Astrocyte (in vitro differentiated cells and primary cell): ENCODE results near the gene UNC45B. TPM values are rescaled to one million over a fixed set of nuclear protein-coding genes. Genes with fewer than 3 reads are reported as not detected.
A peak's percentile ranks its signal among the peaks of the same experiment; 100 is the strongest.

Source experiments
- DNase-seq: peaks from one replicate; pipeline ENCODE4 v3.0.0-alpha.2; 2010; ENCODE audit warnings: low read depth
- FAIRE-seq: peaks from 2 replicates; lab custom pipeline; 2011; peaks lifted over from hg19 to GRCh38; lab: Jason Lieb, UNC
- H2AFZ ChIP-seq: 2 replicates; pipeline ENCODE4 v1.6.0; 2012; ENCODE audit warnings: low read depth, low read length, inconsistent platforms
- H3K27ac ChIP-seq: 2 replicates; pipeline ENCODE4 v1.5.1; 2011; ENCODE audit warnings: low read depth, low read length, inconsistent platforms
- H3K27me3 ChIP-seq: 2 replicates; pipeline ENCODE4 v1.6.0; 2011; ENCODE audit warnings: low read length, inconsistent platforms; ENCODE audit not compliant: insufficient read depth
- H3K36me3 ChIP-seq: 2 replicates; pipeline ENCODE4 v1.5.1; 2011; ENCODE audit warnings: low read length, inconsistent platforms; ENCODE audit not compliant: insufficient read depth
- H3K4me1 ChIP-seq: 2 replicates; pipeline ENCODE4 v1.5.1; 2011; ENCODE audit warnings: low read length, inconsistent platforms; ENCODE audit not compliant: insufficient read depth
- H3K4me2 ChIP-seq: 2 replicates; pipeline ENCODE4 v1.6.0; 2012; ENCODE audit warnings: low read length, inconsistent platforms
- H3K4me3 ChIP-seq: 2 replicates; pipeline ENCODE4 v1.5.1; 2011; ENCODE audit warnings: low read depth, mild to moderate bottlenecking, low read length, inconsistent platforms; ENCODE audit not compliant: insufficient read depth
- H3K79me2 ChIP-seq: 2 replicates; pipeline ENCODE4 v1.6.0; 2012; ENCODE audit warnings: mild to moderate bottlenecking, low read length, inconsistent platforms; ENCODE audit not compliant: insufficient read depth
- H3K9ac ChIP-seq: 2 replicates; pipeline ENCODE4 v1.6.0; 2012; ENCODE audit warnings: mild to moderate bottlenecking, low read length, inconsistent platforms
- H3K9me3 ChIP-seq: 2 replicates; pipeline ENCODE4 v1.5.1; 2012; ENCODE audit warnings: low read depth, mild to moderate bottlenecking, low read length, inconsistent platforms; ENCODE audit not compliant: insufficient read depth
- H4K20me1 ChIP-seq: 2 replicates; pipeline ENCODE4 v1.6.0; 2012; ENCODE audit warnings: low read length, inconsistent platforms; ENCODE audit not compliant: insufficient read depth
- H3K27ac Mint-ChIP-seq: one replicate; pipeline ENCODE4 v1.8.0; 2021; ENCODE audit warnings: mild to moderate bottlenecking, mixed read lengths; ENCODE audit not compliant: unreplicated experiment
- H3K27me3 Mint-ChIP-seq: one replicate; pipeline ENCODE4 v1.8.0; 2021; ENCODE audit warnings: low read depth, mixed read lengths; ENCODE audit not compliant: unreplicated experiment
- H3K36me3 Mint-ChIP-seq: one replicate; pipeline ENCODE4 v1.8.0; 2021; ENCODE audit warnings: low read depth, mixed read lengths; ENCODE audit not compliant: unreplicated experiment
- H3K4me1 Mint-ChIP-seq: one replicate; pipeline ENCODE4 v1.8.0; 2021; ENCODE audit warnings: low read depth, mixed read lengths; ENCODE audit not compliant: unreplicated experiment
- H3K4me3 Mint-ChIP-seq: one replicate; pipeline ENCODE4 v1.8.0; 2021; ENCODE audit warnings: mild to moderate bottlenecking, moderate library complexity, mixed read lengths; ENCODE audit not compliant: unreplicated experiment
- H3K9me3 Mint-ChIP-seq: one replicate; pipeline ENCODE4 v1.8.0; 2021; ENCODE audit warnings: mild to moderate bottlenecking, mixed read lengths; ENCODE audit not compliant: unreplicated experiment
- EZH2 ChIP-seq: IDR thresholded peaks from 2 replicates; pipeline ENCODE4 v1.6.1; 2012; ENCODE audit warnings: mild to moderate bottlenecking, low read length, inconsistent platforms; ENCODE audit not compliant: insufficient read depth
- total RNA-seq: library from RNA; stranded (reverse); gene quantifications from 2 replicates; pipeline ENCODE4 v1.2.1, GENCODE V29; 2021
- TF ChIP-seq, protein P1 (sequence below): IDR thresholded peaks from 2 replicates; pipeline ENCODE4 v1.5.1; 2011; ENCODE audit warnings: low read depth, mild to moderate bottlenecking, inconsistent platforms, low read length, moderate library complexity; ENCODE audit not compliant: insufficient read depth

UNC45B gene
- total RNA-seq, 1 donor from 2014 or later, result 0.05 TPM

- peaks cover 2% of the 10 kb centered on the region for H3K4me1 Mint-ChIP-seq
- H3K4me3 ChIP-seq, result no peak overlapping the region
- H3K27ac Mint-ChIP-seq, result no peak overlapping the region
- no peaks in the 10 kb centered on the region for H3K36me3 ChIP-seq
- no peaks in the 10 kb centered on the region for H4K20me1 ChIP-seq
- no peaks in the 10 kb centered on the region for H3K4me1 ChIP-seq
- TF ChIP-seq, protein P1, sequence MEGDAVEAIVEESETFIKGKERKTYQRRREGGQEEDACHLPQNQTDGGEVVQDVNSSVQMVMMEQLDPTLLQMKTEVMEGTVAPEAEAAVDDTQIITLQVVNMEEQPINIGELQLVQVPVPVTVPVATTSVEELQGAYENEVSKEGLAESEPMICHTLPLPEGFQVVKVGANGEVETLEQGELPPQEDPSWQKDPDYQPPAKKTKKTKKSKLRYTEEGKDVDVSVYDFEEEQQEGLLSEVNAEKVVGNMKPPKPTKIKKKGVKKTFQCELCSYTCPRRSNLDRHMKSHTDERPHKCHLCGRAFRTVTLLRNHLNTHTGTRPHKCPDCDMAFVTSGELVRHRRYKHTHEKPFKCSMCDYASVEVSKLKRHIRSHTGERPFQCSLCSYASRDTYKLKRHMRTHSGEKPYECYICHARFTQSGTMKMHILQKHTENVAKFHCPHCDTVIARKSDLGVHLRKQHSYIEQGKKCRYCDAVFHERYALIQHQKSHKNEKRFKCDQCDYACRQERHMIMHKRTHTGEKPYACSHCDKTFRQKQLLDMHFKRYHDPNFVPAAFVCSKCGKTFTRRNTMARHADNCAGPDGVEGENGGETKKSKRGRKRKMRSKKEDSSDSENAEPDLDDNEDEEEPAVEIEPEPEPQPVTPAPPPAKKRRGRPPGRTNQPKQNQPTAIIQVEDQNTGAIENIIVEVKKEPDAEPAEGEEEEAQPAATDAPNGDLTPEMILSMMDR, result no peak
- TF ChIP-seq EZH2, result no peak
- no peaks in the 10 kb centered on the region for H3K9me3 Mint-ChIP-seq
- no peak overlapping the region for H3K27ac ChIP-seq
- FAIRE-seq (no peak), DNase-seq (no peak)
- H3K9me3 ChIP-seq, result no peaks in the 10 kb centered on the region
- H3K9ac ChIP-seq, result no peak overlapping the region
- H3K4me3 Mint-ChIP-seq, result no peak overlapping the region
- no peaks in the 10 kb centered on the region for H3K36me3 Mint-ChIP-seq
- H3K79me2 ChIP-seq, result no peaks in the 10 kb centered on the region
- H3K4me2 ChIP-seq, result no peak overlapping the region
- H3K27me3 Mint-ChIP-seq, result peaks cover 15% of the 10 kb centered on the region
- peaks cover 2% of the 10 kb centered on the region for H3K27me3 ChIP-seq
- no peak overlapping the region for H2AFZ ChIP-seq
These were observed 20.0 kb downstream of the UNC45B start for GRCh38 chr17:35167666-35168065.

DNA sequence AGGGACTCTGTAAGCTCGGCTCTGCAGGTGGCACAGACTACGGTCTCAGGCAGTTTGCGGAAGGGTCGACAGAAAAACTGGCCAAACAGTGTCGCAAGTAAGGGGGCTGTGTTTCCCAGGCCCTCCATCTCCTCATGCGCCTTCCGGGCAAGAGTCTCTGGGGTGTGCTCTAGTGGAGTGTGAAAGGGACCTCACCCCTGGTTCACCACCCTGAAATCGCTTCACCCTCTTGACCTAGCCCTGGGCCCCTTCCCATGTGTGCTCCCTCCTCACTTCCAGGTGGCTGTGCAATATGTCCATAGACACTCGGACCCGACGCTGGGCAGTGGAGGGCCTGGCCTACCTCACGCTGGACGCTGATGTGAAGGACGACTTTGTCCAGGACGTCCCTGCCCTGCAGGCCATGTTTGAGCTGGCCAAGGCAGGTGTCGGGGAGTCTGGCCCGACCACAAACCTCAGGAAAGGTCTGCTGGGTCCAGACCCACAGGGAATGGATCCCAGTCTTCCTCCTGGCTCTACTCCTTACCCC, 22.3 kb downstream of the UNC45B start:
- Histone ChIP-seq H4K20me1 (no peaks in the 10 kb centered on the region), H3K9ac (no peak overlapping the region), H3K79me2 (no peaks in the 10 kb centered on the region), H3K4me2 (no peak overlapping the region), H3K4me3 (no peak overlapping the region), H2AFZ (no peak overlapping the region), H3K36me3 (no peaks in the 10 kb centered on the region), H3K27me3 (peaks cover 2% of the 10 kb centered on the region), H3K4me1 (no peaks in the 10 kb centered on the region), H3K27ac (no peak overlapping the region), H3K9me3 (no peaks in the 10 kb centered on the region)
- FAIRE-seq, result no peak
- H3K27ac Mint-ChIP-seq, result no peak overlapping the region
- peaks cover 13% of the 10 kb centered on the region for H3K27me3 Mint-ChIP-seq
- H3K9me3 Mint-ChIP-seq, result no peaks in the 10 kb centered on the region
- H3K4me3 Mint-ChIP-seq, result no peak overlapping the region
- H3K4me1 Mint-ChIP-seq, result peaks cover 2% of the 10 kb centered on the region
- no peak for TF ChIP-seq EZH2
- TF ChIP-seq, protein P1, result no peak
- no peak for DNase-seq
- no peaks in the 10 kb centered on the region for H3K36me3 Mint-ChIP-seq

DNA sequence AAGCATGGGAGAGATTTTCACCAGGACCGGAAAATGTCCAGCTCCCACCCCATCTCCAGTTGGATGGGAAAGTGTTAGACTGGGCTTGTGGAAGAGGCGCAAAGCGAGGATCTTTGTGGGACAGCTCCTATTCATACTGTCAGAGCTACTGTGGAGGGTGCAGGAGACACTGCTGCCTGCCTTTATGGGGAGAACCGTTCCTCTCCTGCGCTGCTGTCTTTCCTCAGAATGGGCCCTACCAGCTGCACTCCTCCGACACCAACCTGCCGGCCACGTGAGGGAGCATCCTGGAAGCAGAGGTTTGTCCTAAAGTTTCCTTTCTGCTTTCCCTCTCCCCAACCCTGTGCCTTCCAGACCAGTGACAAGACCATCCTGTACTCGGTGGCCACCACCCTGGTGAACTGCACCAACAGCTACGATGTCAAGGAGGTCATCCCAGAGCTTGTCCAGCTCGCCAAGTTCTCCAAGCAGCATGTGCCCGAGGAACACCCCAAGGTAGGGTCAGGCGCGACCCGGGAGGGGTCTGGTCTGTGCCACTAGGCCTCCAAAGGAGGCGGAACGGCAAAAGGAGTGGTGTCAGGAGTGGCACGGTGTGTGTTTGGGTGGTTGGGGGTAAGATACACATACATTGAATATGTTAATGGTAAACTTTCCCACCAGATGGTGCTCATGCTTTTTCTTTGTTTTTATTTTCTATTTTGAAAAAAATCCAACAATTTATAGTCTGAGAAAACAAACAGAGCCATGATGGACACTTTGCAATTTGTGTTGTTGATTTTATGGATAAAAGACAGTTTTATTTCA, 23.6 kb downstream of the UNC45B start:
- no peak for DNase-seq

More for the DNA sequence above, 23.6 kb downstream of the UNC45B start:
- H3K4me1 ChIP-seq, result no peaks in the 10 kb centered on the region
- Mint-ChIP-seq H3K36me3 (no peaks in the 10 kb centered on the region), H3K4me1 (peaks cover 2% of the 10 kb centered on the region), H3K27me3 (peaks cover 20% of the 10 kb centered on the region), H3K4me3 (no peak overlapping the region), H3K9me3 (no peaks in the 10 kb centered on the region), H3K27ac (no peak overlapping the region)
- peaks cover 2% of the 10 kb centered on the region for H3K27me3 ChIP-seq
- FAIRE-seq, result no peak
- no peaks in the 10 kb centered on the region for H3K36me3 ChIP-seq
- H2AFZ ChIP-seq, result peak overlapping the region; percentile 5
- no peaks in the 10 kb centered on the region for H3K9me3 ChIP-seq
- H3K4me3 ChIP-seq, result no peak overlapping the region
- no peak overlapping the region for H3K27ac ChIP-seq
- no peaks in the 10 kb centered on the region for H3K79me2 ChIP-seq
- H3K4me2 ChIP-seq, result no peak overlapping the region
- no peak overlapping the region for H3K9ac ChIP-seq
- H4K20me1 ChIP-seq, result no peaks in the 10 kb centered on the region
- TF ChIP-seq, protein P1, result peak; percentile 24
- TF ChIP-seq EZH2, result no peak
